M059J (cell line): Measurements from ENCODE around the gene AK2. TPM values are rescaled to one million over a fixed set of nuclear protein-coding genes. Genes with fewer than 3 reads are reported as not detected.
"Not testable (repeated sequence)": the region's sequence is repeated elsewhere in the genome, so short reads cannot be mapped to it uniquely, and the experiment has no call there.

Source experiments
- DNase-seq: peaks from one replicate; pipeline ENCODE4 v3.0.0-alpha.2; 2012; ENCODE audit warnings: low read depth
- total RNA-seq: library from RNA; depleted of rRNA; stranded (reverse); fragments of >200 nt; shearing (Covaris generic); gene quantifications from 2 replicates; pipeline ENCODE4 v1.2.3, GENCODE V29; 2014; rRNA removed

Gene AK2
- 255 and 332 TPM in 2 replicates for total RNA-seq

DNA sequence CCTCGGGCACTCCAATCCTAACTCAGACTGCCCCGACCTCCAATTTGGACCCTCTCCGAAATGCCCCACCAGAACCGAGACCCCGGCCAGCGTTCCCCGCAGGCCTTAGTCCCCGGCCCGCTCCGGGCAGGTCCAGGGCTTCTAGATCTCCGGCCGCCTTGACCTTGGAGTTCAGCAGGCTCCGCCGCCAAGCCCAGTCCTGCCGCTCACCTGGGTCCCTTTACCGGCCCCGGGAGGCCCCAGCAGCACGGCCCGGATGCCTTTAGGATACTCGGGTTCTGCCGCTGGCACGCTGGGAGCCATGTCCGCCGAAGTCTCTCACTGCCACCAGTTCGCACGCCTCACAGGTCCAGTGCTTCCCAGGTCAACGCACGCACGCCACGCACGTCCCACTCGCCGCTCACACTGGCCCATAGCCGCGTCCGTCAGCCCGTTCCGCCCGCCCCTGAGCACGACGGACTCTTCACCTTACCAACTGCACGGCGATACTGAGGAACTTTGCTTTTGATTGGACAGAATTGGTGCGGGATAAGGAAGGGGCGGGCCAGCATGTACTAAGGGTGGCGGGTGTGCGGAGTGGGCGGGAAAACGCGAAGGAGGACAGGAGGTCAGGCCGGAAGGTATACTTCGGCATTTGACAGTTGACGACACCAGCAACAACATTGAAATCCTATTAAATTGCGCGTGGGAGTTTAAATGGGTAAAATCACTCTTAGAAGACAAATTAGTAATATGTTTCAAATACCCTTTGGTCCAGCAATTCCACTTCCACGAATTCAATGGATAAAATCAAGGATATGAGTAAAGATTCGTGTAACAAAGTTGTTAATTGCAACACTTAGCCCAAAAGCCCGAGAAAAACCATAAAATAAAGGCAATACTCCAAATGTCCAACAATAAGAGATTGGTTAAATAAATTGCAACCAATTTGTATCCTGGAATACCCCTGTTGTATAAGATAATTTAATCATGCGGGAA lies at the start of gene AK2:
Gene AK2 (minus strand): TSS at position 358 of the 978 bp plus-strand sequence. CDS start 55 bp downstream, at position 303.
- peak; percentile 99 for DNase-seq

GRCh38 chr1:33086384-33086850 lies 49.7 kb upstream of the AK2 start:
- DNase-seq = peak; percentile 75

DNA sequence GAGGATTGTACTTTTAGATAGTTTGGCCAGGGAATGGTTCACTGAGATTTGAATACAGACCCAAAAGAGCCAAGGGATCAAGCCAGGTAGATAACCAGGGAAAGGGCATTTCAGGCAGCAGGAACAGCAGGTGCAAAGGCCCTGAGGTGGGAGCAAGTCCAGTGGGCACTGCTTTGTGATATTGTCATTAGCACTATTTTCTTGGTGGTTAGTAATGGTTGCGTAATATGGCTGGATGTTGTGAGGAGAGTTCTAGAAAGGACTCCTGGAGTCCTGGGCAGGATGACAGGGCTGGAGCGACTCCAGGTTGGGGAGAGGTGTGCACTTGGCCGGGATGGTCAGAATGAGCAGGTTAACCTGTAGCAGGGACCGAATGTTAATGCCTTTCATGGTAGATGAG lies 48.6 kb upstream of the AK2 start:
- DNase-seq = no peak

GRCh38 chr1:33082575-33083108 lies 46.0 kb upstream of the AK2 start:
- no peak for DNase-seq

GRCh38 chr1:33081554-33082305 lies 45.0 kb upstream of the AK2 start:
- no peak for DNase-seq

GRCh38 chr1:33080885-33081553 lies 44.3 kb upstream of the AK2 start, which contains the start of gene AZIN2:
TSS of gene AZIN2 (plus strand) at chr1:33081153. CDS start at chr1:33082250, 1,097 bp downstream.
- DNase-seq = peak; percentile 95

DNA sequence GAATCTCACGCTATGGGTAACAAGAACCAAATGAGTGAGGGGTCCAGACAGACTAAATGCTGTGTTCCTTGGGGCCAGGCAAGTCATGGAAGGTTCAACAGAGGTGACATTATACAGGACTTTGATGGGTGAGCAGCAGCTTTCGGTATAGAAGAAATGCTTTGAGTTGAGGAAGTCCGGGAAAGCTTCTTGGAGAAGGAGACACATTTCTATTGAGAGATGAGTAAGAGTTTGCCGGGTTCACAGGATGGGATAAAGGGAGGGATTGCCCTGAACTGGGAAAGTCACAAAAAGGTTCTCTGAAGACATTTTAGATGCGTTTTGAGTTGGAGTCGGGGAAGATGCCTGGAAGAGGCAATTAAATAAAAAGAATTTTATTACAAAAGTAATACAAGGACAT lies 43.7 kb upstream of the AK2 start:
- no peak for DNase-seq

- no peak for DNase-seq
Observed at GRCh38 chr1:33078030-33078591, 41.4 kb upstream of the AK2 start.

GRCh38 chr1:33074193-33074945 lies 37.7 kb upstream of the AK2 start:
- no peak for DNase-seq

- no peak for DNase-seq
Observed at GRCh38 chr1:33072707-33073106, 36.0 kb upstream of the AK2 start.

- no peak for DNase-seq
Observed at GRCh38 chr1:33070628-33071027, 33.9 kb upstream of the AK2 start.

DNA sequence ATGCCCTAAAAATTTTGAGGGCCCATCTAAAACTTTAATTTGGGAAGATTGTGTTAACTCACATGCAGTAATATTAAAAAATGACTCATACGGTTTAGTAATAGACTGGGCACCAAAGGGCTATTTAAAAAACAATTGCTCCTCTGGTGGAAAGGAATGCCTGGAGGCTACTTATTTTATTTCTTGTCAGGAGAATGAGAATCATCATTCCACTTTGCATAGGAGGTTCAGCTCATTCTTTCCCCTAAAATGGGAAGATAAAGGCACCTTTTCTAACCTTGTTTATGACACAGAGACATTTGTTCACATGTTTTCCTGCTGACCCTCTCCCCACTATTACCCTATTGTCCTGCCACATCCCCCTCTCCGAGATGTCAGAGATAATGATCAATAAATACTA lies 31.4 kb upstream of the AK2 start:
- peak; percentile 68 for DNase-seq

- DNase-seq = not testable (repeated sequence)
Observed at GRCh38 chr1:33066477-33066876, 29.8 kb upstream of the AK2 start.

DNA sequence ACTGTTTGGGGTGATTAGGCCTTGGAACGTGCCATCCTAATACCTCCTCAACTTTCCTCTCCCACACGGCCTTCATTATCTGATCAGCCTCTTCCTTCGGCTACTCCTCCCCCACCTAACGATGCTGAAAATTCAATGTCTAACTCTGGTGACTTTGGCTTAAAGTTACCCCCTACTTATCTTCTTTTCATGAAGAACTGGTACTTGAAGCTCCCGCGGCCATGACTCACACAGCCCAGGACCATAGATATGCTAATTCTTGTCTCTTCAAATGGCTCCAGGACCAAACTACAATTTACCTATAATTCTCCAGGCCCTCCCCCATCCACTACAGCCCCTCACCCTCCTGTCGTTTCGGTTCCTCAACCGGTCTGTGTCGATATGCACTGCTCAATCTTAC lies 28.6 kb upstream of the AK2 start:
- no peak for DNase-seq

DNA sequence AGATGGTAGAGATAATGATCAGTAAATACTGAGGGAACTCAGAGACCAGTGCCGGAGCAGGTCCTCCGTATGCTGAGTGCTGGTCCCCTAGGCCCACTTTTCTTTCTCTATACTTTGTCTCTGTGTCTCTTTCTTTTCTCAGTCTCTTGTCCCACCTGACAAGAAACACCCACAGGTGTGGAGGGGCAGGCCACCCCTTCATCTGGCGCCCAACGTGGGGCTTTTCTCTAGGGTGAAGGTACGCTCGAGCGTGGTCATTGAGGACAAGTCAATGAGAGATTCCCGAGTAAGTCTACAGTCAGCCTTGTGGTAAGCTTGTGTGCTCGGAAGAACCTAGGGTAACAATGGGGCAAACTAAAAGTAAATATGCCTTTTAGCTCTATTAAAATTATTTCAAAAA lies 27.6 kb upstream of the AK2 start:
- DNase-seq = not testable (repeated sequence)

DNA sequence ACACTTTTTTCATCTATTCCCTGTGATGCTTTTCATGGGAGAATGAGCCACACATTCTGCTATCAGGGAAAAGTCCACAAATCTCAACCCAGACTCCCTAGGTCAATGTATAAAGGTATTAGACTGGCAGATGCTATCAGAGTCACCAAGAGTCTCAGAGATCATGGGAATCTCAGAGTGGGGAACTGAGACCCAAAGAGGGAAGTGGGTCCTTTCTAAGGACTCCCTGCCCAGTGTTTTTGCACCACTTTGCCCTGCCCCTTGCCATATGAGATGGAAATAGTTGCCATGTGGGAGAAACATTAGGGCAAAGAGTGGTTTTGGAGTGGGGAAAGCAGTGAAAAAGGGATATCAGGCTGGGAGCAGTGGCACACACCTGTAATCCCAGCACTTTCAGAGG lies 25.2 kb upstream of the AK2 start:
- DNase-seq = no peak

- peak; percentile 99 for DNase-seq
Observed at GRCh38 chr1:33060579-33061083, 23.9 kb upstream of the AK2 start.

- DNase-seq = no peak
Observed at GRCh38 chr1:33057095-33057494, 20.4 kb upstream of the AK2 start.

- DNase-seq = no peak
Observed at GRCh38 chr1:33056426-33056825, 19.7 kb upstream of the AK2 start.
